Measurements from ENCODE around the gene PLEKHM1.

The PLEKHM1 gene

DNA sequence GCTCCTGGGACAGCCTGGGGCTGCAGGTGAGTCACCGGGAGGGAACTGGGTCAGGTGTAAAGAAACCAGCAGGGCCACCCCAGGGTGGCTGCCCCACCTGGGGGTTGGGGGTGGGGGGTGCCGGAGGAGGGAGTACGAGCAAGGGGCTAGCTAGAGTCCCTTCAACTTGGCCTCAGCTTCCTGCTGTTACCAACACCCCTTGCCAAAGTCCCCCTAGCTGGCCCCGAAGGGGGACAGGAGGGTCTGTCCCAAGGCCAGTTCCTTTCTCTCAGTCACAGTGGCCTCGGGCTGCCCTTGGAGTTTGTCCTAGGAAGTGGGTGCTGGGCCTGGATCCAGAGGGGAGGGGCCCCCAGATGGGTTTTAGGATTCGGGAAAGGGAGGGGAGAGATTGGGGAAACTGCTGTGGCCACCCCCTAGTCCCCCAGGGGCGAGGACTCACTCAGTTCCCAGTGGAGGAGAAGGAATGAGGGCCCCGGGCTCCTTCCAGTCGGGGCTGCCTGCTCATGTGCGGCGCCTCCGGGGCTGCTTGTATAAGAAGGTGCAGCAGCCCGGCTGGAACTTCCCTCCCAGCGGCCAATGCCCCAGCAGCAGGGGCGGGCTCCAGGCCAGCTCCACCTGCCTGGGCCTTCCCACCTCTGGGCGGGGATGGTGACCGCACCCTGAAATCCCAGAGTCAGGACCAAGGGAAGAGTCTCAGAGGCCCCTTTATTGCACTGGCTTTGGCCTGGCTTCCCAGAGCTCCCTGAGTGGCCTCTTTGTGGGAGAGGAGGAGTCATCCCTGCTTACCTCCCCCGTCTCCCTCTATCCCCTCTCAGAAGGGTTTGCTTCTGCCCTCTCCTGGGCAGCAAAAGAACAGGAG lies 65.2 kb downstream of the PLEKHM1 start:
- peak; percentile 68 for DNase-seq

DNA sequence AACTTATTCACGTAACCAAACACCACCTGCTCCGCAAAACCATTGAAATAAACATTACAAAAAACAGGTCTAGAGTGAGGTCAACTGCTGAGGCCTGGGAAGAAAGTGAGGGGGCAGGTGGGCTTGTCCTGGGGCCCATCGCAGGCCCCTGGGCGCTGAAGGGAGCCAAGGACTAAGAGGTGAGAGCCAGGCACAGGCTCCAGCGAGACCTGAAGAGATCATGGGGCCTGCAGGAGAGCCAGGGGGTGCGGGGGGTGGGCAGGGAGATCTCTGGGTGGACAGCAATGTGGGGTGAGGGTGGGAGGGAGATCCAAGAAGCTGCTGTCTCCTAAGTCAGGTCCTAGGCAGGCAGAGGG lies 65.8 kb downstream of the PLEKHM1 start:
- no peak for DNase-seq

DNA sequence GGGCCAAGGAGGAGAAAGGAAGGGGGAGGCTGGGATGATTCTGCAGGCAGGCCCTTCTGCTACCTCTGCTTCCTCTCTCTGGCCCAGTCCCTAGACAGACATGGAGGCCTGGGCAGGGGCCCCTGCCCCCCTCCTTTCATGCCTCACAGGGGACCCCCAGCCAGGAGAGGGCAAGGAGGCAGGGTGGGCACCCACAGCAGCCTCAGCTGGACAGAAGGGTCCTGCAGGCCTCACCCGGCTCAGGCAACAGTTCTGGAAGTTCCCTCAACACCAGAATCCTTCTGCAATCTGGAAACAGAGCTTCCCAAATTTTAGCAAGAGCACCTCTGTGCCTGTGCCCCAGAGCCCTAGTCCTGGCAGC lies 66.6 kb downstream of the PLEKHM1 start:
- DNase-seq, result no peak

DNA sequence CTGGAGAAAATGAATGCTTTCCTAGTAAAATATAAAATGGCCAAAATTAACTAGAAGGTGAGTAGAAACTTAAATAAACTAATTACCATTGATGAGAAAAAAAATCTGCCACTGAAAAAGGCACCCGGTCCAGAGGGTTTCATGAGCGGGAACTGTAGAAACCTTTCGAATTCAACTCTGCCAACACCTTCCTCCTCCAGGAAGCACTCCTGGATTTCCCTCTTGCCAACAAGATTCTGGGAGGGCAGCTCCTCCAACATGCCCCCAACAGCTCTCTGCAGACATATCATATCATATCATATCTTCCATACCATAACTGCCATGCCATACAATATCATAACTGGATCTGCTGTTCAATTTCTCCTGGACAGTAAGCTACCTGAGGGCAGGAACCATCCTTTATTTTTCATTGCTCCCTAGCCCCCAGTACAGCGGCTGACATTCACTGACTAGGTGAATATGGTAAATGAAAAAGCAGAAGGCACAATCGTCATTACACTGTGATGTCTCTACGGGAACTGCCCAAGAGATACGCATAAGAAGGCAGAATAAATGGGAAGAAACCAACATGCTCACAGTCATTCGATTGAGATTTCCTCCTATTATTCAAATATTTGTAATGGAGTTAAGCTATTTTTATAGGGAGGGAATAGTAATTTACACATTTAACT lies 67.1 kb downstream of the PLEKHM1 start:
- DNase-seq, result no peak

DNA sequence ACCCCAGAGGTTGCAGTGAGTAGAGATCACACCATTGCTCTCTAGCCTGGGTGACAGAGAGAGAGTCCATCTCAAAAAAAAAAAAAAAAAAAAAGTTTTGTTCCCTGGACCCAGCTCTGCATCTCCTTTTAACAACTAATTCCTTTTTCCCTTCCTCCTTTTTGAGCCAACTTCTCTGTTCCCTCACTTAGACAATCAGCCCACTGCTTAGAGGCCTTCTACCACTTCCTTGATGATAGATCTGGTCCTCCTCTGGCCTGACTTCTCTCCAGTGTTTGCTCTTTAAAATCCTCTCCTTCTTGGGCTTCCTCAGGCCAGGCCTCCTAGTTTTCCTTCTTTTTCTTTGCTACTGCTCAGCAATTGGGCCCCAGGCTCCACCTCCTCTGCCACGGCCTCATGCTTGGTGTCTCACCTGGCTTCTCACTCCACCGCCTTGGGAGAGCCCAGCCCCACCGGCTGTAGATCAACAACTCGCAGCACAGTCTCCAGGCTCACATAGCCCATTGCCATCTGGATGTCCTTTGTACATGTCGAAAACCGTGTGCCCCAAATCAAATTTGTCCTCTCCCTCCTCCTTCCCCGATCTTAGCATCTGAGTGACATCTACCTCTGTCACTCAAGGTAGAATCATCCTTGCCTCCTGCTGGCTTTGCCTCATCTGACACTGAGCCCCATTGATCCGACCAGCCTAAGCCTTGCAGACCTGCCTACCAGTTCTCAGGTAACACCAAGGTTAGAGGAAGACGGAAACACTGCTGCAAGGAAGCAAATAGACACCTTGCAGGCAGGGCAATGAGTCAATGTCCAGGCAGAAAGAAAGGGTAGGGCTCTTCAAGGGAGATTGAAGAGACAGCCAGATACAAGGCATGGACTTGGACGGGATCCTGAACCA lies 75.3 kb downstream of the PLEKHM1 start:
- DNase-seq, result no peak

DNA sequence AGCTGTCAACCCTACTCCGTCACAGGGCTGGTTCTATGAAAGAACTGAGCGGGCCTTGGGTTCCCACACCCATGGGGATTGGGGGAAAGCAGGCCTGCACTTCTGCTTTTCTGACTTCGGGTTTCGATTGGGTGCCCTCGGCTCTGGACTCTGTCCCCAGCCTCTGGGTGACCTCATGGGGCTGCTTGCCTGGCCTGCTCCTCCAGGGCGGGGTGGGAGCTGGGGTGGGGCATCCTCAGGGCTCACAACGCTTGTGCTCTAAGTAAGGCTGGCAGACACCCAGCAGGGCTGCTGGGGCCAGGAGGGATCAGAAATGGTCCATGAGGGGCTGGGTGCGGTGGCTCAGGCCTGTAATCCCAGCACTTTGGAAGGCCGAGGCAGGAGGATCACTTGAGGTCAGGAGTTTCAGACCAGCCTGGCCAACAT lies 77.0 kb downstream of the PLEKHM1 start:
- DNase-seq, result no peak

DNA sequence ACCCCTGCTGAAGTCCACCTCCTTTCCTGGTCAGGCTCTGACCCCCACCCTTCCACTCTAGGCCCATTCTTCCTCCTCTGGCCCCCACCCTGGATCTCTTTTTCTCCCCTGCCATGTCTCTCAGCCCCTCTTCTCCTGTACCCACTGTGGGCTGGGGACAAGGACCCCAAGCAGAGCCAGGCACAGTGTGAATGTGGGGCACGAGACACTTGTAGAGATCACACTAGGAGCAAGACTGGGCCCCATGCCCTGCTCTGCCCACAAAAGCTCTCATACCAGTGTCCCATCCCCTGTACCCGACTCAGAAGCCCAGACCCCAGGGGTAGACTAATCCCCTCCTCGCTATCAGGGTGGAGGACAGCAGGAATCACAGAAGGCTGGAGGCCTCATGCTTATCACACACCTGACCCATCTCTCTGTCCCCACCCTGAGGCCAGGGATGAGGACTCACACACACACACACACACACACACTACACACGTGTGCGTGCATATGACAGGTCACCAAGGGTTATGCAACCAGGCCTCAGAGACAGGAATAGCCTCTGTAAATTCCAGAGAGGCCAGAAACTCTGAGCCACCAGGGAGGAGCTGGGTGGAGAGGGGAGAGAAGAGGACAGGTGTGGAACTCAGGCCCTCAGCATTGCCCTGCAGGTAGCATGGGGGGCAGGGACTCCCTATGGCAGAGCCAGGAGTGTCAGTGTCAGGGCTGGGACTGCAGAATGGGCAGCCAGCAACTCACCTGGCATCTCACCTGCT lies 79.0 kb downstream of the PLEKHM1 start:
- no peak for DNase-seq

DNA sequence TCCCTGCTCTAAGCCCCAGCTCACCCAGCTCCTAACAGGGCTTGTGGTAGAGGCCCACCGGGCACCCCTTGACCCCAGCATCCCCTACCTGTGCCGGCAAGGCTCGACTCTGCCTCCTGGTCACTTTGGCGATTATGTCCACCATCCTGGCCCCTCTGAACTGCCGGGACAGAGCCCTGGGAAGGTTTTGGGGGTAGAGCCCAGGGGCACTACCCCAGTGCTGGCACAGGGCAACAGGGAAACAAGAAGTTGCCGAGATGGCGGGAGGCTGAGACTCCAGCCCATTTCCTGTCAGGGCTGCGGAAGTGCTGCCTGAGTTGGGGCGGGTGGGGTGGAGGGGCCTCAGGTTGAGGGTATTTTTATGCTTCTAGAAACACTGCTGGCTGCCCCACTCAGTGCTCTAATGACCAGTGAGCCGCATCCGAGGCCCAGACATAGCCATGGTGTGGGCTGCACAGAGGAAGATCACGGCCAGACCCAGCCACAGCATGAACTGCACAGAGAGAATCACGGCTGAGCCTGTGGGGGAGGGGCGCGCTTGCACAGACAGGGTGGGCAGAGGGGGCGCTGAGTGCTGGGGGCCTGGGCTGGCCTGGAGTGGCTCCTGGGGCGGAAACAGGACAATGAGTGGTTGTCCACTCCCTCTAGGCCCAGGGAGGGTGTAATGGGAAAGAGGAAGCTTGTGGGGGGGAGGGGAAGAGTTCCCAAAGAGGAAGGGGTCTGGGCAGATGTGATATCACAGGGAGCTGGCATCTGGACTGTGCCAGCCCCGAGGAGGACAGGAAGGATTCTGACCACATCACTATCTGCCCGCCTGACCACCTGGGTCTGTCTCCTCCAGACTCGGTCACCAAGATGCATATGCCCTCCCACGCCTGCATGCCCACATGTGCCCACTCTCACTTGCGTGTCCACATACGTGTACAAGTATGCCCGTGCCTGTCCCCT lies 80.1 kb downstream of the PLEKHM1 start:
- DNase-seq, result no peak

DNA sequence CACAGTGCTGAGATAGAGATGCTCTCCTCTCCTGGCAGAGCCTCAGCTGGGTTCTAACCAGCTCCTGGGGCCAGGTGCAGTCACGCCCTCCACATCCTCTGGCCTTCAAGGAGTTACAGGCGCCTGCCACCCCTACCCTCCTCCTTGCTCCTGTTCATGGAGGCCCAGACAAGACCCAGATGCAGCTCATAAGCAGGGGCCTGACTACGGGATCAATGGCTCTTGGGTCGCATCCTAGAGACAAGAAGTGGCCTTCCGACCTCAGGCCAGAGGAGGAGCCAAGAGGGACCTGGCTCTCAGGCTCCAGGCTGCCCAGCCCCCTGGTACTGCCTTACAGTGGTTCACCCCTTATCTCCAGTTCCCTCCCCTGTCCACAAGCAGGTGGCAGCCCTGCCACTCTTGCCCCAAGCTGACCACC lies 80.9 kb downstream of the PLEKHM1 start:
- no peak for DNase-seq

DNA sequence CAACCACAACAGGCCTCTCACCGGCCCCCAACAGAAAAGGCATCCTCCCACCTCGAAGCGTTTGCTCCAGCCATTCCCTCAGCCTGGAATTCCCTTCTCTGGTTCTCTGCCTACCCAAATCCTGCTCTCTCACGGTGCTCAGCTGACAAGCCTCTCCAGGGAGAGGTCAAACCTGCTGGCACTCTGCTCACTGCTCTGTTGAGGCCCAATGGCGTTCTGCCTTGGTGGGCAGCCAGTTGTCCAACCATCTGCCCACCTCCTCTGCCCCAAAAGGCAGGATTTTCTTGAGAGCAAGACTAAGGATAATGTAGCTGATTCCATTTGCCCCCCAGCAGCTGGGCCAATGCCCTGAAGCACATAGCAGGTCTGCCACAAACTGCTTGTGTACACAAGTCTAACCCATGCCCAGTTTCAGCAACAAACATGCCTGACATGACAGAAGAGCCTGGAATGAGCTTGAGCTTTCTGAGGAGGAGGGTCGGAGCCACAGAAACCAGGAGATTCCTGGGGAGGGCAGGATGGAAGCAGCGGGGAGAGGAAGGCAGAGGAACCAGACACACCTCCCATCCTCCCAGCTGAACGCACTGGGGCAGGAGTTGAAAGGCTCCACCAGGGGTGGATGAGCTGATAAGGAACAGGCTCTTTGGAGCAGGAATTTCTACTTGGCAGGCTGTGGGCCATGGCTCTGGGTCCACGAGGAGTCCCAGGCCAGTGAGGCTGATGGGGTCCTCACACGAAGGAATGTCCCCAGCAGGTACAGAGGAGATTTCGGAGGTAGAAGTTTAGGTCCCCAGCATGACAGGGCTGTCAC lies 81.7 kb downstream of the PLEKHM1 start:
- no peak for DNase-seq

DNA sequence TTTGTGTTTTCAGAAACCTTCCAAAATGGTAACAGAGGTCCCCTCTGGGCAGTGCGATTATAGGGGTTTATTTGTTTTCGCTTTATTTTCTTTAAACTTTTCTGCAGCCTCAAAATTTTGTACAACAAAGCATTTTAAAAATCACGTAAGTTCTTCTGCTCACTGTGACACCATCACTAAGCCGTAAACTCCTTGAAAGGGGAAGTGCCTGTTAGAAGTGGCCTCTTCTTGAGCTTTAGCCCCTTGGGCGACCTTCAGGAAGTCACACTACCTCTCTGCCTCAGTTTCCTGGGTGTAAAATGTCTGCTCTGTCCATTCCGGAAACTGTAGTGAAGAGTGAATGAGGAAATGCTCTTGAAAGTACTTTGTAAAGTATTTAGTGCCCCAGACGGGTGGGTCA lies 84.4 kb downstream of the PLEKHM1 start:
- no peak for DNase-seq

DNA sequence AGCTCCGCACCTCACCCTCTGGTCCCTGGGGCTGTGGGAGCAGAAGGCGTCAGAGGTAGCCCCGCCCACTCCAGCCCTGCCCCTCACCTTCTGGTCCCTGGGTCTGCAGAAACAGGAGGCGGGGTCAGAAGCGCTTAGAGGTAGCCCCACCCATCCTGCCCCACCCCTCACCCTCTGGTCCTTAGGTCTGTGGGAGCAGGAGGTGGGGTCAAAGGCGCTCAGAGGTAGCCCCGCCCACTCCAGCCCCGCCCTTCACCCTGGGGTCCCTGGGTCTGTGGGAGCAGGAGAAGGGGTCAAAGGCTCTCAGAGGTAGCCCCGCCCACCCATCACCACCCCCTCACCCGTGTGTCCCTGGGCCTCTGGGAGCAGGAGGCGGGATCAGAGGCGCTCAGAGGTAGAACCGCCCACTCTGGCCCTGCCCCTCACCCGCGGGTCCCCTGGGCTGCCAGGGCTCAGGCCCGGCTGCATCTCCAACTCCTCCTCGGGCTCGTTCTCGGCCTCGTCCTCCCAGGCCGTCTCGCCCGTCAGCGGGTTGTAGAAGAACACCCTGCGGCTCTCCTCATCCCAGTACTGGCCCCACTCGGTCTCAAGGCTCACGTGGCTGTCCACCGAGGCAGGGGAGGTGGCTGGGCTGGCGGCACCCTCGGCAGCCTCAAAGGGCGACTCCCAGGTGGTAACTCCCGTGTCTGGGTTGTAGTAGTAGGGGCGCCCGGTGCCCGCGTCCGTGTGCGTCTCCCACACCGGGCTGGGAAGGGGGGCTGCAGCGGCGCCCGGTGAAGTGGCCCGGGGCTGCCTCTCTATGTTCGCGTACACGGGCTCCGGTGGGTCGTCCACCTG lies 85.1 kb downstream of the PLEKHM1 start:
- DNase-seq, result no peak

DNA sequence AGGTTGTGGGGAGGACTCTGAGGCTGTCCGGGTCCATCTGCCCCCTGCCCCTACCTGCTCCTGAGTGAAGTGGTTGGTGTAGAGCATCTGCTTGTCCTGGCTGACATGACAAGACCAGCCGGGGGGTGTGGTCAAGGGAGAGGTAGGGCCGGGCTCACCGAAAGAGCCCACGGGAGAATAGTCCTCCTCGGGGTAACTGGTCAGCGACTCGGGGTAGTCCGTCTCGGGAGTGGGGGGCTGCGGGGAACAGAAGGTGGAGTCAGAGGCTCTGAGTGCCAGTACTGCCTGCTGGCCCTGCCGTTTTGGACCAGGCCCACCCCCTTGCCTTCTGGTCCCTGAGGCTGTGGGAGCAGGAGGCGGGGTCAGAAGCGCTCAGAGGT lies 85.7 kb downstream of the PLEKHM1 start:
- DNase-seq, result no peak

DNA sequence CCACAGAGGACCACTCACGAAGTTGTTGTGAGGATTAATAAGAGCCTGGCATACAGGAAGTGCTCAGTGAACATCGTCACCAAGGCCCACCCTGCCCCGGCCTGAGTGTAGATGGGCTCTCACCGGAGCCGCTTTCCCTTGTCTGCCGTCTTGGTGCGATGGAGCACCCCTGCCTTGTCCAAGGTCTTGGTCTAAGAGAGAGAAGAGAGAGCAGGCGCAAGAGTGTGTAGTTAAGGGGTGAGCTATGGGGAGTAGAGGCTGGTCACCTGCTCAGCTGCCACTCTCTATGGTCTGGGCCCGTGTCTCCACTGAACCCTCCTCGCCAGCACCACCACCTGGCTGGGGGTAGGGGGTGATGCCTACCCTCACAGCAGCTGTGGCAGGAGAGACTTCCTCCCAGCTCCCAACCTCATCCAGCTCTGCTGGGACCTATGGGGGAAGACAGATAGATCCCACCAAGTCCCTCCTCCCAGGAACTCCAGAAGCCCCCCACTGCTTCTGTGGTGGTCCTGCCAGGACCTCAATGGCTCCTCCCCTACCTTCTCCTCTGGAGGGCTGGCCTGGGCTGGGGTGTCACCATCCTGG lies 86.5 kb downstream of the PLEKHM1 start:
- DNase-seq, result no peak

DNA sequence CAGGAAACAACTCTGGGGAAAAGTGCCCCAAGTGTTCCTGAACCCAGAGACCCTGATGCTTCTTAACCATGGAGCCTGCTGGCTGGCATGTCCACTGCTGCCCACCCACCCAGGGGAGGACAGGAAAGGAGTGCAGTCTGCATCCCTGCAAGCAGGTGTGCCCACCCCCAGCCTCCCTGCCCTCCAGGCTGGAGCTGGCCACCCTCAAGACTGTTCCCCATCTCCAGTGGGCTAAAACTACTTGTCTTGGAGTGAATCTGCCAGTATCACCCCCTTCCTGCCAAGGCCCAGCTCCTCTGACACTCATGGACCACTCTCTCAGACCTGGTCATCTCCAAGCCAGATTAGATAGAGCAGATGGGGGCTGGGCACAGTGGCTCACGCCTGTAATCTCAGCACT lies 87.6 kb downstream of the PLEKHM1 start:
- DNase-seq, result no peak

DNA sequence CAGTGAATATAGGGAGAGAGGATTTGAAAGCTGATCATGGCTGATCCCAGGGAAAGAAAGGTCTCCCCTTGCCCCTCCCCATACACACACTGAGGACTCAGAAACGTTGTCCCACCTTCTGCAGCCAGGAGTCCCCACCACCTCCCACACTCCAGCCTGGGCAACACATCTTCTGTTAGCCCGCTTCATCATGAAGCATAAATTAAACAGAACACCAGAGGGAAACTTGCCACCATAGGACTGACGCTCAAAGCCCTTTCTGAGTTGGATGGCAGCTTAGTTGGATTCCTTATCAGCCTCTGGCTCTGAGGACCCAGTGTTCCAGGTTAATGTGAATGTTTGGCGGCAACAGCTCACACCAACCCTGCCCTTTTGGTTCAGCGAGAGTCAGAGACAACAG lies 91.7 kb downstream of the PLEKHM1 start:
- no peak for DNase-seq

DNA sequence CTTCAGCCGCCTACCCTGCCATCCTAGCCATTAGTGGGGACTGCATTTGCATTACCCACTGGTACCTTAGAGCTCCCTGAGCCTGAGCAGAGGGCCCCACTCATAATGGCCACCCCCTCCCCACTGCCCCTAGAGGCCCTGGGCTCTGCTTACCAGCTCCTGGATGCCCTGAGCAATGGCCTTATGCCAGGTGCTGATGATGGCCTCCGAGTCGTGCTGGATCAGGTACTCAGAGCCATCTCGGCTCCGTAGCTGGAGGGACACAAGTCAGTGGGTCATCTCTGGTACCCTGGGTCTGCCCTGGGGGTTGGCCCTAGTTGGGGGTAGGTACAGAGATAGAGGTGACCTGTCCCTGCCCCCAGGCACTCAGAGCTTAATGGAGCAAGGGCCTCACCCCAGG lies 92.7 kb downstream of the PLEKHM1 start:
- no peak for DNase-seq

DNA sequence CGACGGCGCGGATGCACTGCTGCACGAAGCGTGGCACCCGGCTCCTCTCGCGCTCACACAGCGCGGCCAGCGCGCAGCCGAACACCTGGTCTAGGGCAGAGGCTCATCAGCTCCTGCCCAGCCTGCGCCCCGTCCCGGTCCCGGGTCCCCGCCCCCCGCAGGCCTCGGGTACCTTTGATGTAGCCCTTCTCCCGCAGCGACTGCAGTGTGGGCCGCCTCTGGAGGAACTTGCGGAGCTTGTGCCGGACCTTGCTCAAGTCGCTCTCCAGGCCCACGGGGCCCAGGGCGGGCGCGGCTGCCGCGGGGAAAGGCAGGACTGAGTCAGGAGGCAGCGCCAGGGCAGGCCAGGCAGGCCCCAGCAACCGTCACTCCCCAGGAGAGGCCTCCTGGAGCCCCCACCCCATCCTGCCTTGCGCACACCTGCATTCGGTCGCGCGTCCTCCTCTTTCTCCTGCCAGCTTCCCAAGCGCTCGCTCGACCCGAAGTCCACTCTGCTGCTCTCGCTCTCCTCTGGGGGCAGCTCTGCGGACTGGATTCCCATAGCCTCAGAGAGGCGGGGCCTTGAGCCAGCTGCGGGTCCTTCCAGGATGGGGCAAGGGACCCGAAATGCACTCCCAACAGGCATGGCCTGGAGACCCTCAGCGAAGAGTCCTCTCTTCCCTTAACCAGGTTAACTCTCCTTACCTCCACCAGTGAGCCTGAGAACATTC lies 93.9 kb downstream of the PLEKHM1 start:
- DNase-seq, result no peak
